Activated CD4-positive, alpha-beta memory T cell treated with anti-CD3 and anti-CD28 coated beads for 36 hours (primary cell): ENCODE results near the gene SEPTIN7. TPM values are rescaled to one million over a fixed set of nuclear protein-coding genes. Genes with fewer than 3 reads are reported as not detected.
A peak's percentile ranks its signal among the peaks of the same experiment; 100 is the strongest.

Experiments used
- CTCF ChIA-PET: fragments of 350-600 bp; sonication (Branson Sonifier 250); formaldehyde crosslinking; loops from one replicate; lab custom pipeline; 2021; ENCODE audit warnings: antibody characterized with exemption, inconsistent platforms; lab: Charles Lee
- POLR2A ChIA-PET: fragments of 350-600 bp; sonication (Branson Sonifier 250); formaldehyde crosslinking; loops from one replicate; lab custom pipeline; 2021; ENCODE audit warnings: antibody characterized with exemption; lab: Charles Lee
- DNase-seq: peaks from one replicate; pipeline ENCODE4 v3.0.0-alpha.2; 2020
- H3K27ac Mint-ChIP-seq: one replicate; pipeline ENCODE4 v1.8.0; 2021; ENCODE audit warnings: mixed read lengths
- H3K27me3 Mint-ChIP-seq: one replicate; pipeline ENCODE4 v1.8.0; 2021; ENCODE audit warnings: mixed read lengths
- H3K36me3 Mint-ChIP-seq: one replicate; pipeline ENCODE4 v1.8.0; 2021; ENCODE audit warnings: mixed read lengths
- H3K4me1 Mint-ChIP-seq: one replicate; pipeline ENCODE4 v1.8.0; 2021; ENCODE audit warnings: low read depth, mixed read lengths
- H3K4me3 Mint-ChIP-seq: one replicate; pipeline ENCODE4 v1.8.0; 2021; ENCODE audit warnings: mild to moderate bottlenecking, mixed read lengths
- H3K9me3 Mint-ChIP-seq: one replicate; pipeline ENCODE4 v1.8.0; 2021; ENCODE audit warnings: mixed read lengths
- intact Hi-C: fragments of 100-400 bp; cut with micrococcal nuclease; formaldehyde crosslinking; loops from one replicate; pipeline ENCODE4 v1.15.1; 2023
- total RNA-seq, 2 experiments: library from RNA; stranded (reverse); gene quantifications; one replicate each; pipeline ENCODE4 v1.2.3, GENCODE V29; 2021

Gene SEPTIN7
- total RNA-seq, 2 experiments from 2014 or later: 227 to 232 TPM

DNA sequence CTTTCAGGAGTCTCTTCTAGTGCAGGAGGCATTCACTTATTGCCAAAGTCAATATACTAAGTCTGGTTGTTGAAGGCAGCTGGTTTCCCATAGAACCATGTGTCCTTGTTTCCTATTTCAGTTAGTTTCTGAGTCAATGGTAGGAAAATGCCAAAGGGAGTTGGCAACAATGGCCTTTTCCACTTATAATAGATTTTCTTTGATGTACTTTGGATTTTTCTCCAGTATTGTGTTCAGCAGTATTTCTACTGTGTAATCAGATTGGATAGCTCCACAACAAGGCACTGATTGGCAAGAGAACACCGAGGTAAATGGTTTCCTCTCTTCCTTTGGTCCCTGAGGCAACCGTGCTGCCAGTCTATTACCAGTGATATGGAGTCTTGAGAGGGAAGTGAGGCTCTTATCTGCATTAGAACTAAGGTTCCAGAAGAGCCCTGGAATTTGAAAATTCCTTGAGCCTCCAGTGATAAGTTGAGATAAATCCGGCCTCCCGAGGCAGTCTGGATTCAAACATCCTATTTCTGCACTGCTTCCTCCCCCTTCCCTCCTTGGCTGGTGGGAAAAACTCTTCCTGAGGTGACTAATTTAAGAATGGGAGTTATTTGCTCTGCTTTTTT lies 7.9 kb upstream of the SEPTIN7 start:
- intact Hi-C loops: no loop called here
- no peaks in the 10 kb centered on the region for H3K27me3 Mint-ChIP-seq
- H3K9me3 Mint-ChIP-seq: peaks cover 11% of the 10 kb centered on the region
- POLR2A ChIA-PET: no interaction called here
- H3K4me1 Mint-ChIP-seq: no peaks in the 10 kb centered on the region
- no peak for DNase-seq
- CTCF ChIA-PET: no interaction called here
- no peak overlapping the region for H3K4me3 Mint-ChIP-seq
- H3K27ac Mint-ChIP-seq: no peak overlapping the region
- peaks cover 6% of the 10 kb centered on the region for H3K36me3 Mint-ChIP-seq

DNA sequence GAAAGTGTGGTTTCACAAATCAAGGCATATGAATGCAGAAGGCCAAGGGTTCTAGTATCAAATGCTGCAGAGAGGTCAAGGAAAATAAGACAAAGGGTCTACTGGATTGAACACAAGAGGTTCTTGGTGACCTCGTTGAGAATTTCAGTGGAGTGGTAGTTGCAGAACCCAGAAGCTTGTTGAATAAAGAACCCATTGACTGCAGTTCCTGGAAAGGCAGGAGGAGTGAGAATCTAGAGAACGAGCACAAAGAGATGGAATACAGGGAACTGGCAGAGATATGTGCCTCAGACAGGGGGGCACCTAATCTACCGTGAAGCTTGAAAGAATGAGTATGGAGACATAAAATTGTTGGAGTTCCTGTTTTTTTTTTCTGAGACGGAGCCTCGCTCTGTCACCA lies 3.5 kb upstream of the SEPTIN7 start:
- POLR2A ChIA-PET: no interaction called here
- H3K27ac Mint-ChIP-seq: no peak overlapping the region
- H3K9me3 Mint-ChIP-seq: no peaks in the 10 kb centered on the region
- no peak for DNase-seq
- H3K27me3 Mint-ChIP-seq: no peaks in the 10 kb centered on the region
- H3K4me1 Mint-ChIP-seq: peaks cover 5% of the 10 kb centered on the region
- CTCF ChIA-PET: no interaction called here
- H3K4me3 Mint-ChIP-seq: no peak overlapping the region
- no peaks in the 10 kb centered on the region for H3K36me3 Mint-ChIP-seq
- intact Hi-C loops: no loop called here

DNA sequence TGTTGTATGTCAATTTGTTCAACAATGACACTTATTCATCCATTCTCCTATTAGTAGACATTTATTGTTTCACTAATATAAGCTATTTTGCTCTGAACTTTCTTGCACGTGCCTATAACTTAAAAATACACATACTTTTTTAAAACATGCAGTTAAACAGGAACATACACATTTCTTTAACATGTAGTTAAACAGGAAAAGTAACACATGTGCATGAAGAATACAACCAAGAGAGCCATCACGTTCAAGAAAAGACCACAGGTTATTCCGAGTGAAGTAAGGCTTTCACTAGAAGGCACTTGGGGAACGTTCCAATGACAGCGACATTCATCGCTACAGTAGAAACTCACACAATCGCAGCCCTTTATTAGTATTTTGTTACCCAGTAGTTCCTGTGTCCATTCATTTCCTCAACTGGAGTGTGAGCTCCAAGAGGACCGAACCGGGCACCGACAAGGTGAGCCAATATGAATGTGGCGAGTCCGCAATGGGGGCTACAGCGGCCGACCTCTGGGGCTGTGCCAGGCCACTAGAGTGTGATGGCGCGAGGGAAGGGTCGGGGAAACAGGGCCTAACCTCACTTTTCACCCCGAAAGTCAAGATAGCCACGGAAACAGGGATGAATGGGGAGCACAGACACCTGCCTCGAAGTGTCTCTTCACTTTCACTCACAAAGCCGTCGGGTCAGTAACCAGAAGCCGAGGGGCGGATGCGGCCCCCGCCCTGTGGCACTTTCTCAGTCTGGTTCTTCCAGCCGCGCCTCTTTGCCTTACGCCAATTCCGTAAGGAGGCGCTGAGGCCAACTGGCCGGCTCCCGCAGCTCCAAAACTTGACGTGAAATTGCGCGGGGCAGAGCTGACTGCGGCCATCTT lies 775 bp upstream of the SEPTIN7 start:
- ChIA-PET POLR2A (interaction anchor here (0.6 to 5.6 kb wide), 16 partner anchors 9 to 129 kb away, joined by 3 to 70 read pairs (median 6); partner anchors contain the start of gene HERPUD2), CTCF (interaction anchor here (0.7 to 4.4 kb wide), 7 partner anchors 8 to 107 kb away, joined by 3 to 46 read pairs (median 3); partner anchors contain the start of gene HERPUD2)
- H3K36me3 Mint-ChIP-seq: peaks cover 5% of the 10 kb centered on the region
- DNase-seq: peak; percentile 90
- H3K4me3 Mint-ChIP-seq: peak overlapping the region; percentile 97
- peak overlapping the region; percentile 98 for H3K27ac Mint-ChIP-seq
- no peaks in the 10 kb centered on the region for H3K27me3 Mint-ChIP-seq
- H3K9me3 Mint-ChIP-seq: no peaks in the 10 kb centered on the region
- H3K4me1 Mint-ChIP-seq: peaks cover 32% of the 10 kb centered on the region
- intact Hi-C loops: loop anchor here (2.0 to 10.0 kb wide), 8 partner anchors 37 to 1545 kb away; partner anchors contain the start of genes ANLN and EEPD1

DNA sequence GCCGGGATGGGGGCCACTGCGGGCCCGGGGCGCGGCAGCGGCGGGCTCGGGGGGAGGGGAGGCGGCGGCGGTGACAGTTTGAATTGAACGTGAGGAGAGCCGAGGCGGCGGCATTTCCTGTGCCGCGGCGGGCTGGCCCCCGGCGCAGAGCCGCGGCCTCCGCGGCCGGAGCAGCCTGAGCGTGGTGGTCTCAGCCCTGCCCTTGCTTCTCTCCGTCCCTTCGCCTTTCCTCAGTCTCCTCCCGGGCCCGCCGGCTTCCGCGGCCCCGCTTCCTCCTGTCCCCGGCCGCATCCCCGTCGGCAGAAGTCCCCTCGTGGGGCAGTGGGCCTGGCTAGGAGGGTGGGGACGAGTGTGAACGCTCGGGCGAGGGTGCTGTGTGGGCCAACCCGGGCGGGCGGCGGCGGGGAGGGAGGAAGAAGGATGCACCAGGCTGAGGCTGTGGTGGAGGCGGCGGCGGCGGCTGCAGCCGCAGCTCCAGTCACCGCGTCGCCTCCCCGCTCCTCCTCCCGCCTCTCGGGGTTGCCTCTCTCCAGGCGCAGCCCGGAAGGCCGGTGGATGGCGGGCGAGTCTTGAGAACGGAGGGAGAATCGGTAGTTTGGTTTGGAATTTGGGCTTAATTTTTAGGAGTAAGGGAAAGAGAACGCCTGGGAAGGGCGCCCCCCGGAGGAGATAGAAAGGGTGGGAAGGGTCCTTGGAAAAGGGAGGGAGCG lies 690 bp downstream of the SEPTIN7 start:
- intact Hi-C loops: loop anchor here (1.0 to 10.0 kb wide), 12 partner anchors 36 to 1543 kb away; partner anchors contain the start of genes ANLN, DPY19L1, EEPD1 and HERPUD2
- H3K4me1 Mint-ChIP-seq: peaks cover 44% of the 10 kb centered on the region
- peak; percentile 80 for DNase-seq
- H3K9me3 Mint-ChIP-seq: no peaks in the 10 kb centered on the region
- peak overlapping the region; percentile 97 for H3K4me3 Mint-ChIP-seq
- peak overlapping the region; percentile 98 for H3K27ac Mint-ChIP-seq
- H3K27me3 Mint-ChIP-seq: no peaks in the 10 kb centered on the region
- ChIA-PET CTCF (interaction anchor here (0.8 to 4.4 kb wide), 12 partner anchors 10 to 125 kb away, joined by 3 to 46 read pairs (median 3); partner anchors contain the start of gene HERPUD2), POLR2A (interaction anchor here (0.7 to 5.6 kb wide), 15 partner anchors 12 to 130 kb away, joined by 3 to 70 read pairs (median 6); partner anchors contain the start of gene HERPUD2)
- peaks cover 5% of the 10 kb centered on the region for H3K36me3 Mint-ChIP-seq

DNA sequence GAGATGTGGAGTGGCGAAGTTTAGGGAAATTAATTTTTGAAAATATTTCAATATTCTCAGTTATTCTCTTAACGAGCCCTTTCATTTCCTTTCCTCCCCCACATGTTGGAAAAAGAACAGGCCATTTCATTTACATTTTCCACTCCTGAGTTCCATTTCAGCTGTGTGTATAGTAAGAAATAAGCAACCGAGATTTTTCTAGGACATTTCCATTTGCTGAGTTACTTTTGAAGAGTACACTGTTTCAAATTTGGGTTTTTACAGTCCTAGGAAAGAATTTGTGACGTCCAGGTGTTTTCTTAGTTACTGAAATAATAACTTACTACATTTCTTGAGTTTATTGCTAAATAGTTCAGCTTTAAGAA lies 1.2 kb downstream of the SEPTIN7 start:
- Mint-ChIP-seq H3K27ac (peak overlapping the region; percentile 98), H3K9me3 (no peaks in the 10 kb centered on the region), H3K4me1 (peaks cover 48% of the 10 kb centered on the region), H3K27me3 (no peaks in the 10 kb centered on the region), H3K36me3 (peaks cover 5% of the 10 kb centered on the region), H3K4me3 (peak overlapping the region; percentile 97)
- no peak for DNase-seq
- intact Hi-C loops: loop anchor here (1.0 to 10.0 kb wide), 8 partner anchors 35 to 1543 kb away; partner anchors contain the start of genes ANLN and EEPD1
- POLR2A ChIA-PET: interaction anchor here (0.7 to 5.6 kb wide), 7 partner anchors 17 to 107 kb away, joined by 3 to 70 read pairs (median 17); partner anchors contain the start of gene HERPUD2
- CTCF ChIA-PET: interaction anchor here (0.7 to 4.4 kb wide), 9 partner anchors 11 to 126 kb away, joined by 3 to 46 read pairs (median 3); partner anchors contain the start of gene HERPUD2

DNA sequence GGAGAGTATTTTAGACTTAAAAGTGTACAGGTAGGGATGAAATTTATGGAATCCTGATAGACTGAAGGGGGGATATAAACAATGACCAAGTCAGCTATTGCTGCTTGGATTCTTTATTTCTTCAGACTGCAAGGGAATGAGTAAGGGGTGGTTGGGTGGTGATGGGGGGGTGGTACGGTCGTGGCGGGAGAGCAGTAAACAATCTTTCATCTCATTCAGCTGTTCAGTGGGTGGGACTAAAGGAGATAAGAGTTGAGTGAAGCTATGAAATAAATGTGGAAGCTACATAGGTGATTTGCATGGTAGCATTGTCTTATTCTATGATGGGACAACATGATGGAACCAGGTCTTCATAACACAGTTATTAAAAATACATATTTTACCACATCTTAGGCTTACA lies 1.8 kb downstream of the SEPTIN7 start:
- POLR2A ChIA-PET: interaction anchor here (0.7 to 5.6 kb wide), 6 partner anchors 46 to 108 kb away, joined by 3 to 70 read pairs (median 3); partner anchors contain the start of gene HERPUD2
- H3K4me1 Mint-ChIP-seq: peaks cover 48% of the 10 kb centered on the region
- H3K9me3 Mint-ChIP-seq: no peaks in the 10 kb centered on the region
- peak overlapping the region; percentile 97 for H3K4me3 Mint-ChIP-seq
- peaks cover 5% of the 10 kb centered on the region for H3K36me3 Mint-ChIP-seq
- CTCF ChIA-PET: interaction anchor here (0.7 to 4.4 kb wide), 9 partner anchors 11 to 126 kb away, joined by 3 to 46 read pairs (median 3); partner anchors contain the start of gene HERPUD2
- intact Hi-C loops: loop anchor here (1.0 to 10.0 kb wide), 8 partner anchors 35 to 1542 kb away; partner anchors contain the start of genes ANLN and EEPD1
- H3K27ac Mint-ChIP-seq: peak overlapping the region; percentile 98
- H3K27me3 Mint-ChIP-seq: no peaks in the 10 kb centered on the region
- DNase-seq: peak; percentile 49

DNA sequence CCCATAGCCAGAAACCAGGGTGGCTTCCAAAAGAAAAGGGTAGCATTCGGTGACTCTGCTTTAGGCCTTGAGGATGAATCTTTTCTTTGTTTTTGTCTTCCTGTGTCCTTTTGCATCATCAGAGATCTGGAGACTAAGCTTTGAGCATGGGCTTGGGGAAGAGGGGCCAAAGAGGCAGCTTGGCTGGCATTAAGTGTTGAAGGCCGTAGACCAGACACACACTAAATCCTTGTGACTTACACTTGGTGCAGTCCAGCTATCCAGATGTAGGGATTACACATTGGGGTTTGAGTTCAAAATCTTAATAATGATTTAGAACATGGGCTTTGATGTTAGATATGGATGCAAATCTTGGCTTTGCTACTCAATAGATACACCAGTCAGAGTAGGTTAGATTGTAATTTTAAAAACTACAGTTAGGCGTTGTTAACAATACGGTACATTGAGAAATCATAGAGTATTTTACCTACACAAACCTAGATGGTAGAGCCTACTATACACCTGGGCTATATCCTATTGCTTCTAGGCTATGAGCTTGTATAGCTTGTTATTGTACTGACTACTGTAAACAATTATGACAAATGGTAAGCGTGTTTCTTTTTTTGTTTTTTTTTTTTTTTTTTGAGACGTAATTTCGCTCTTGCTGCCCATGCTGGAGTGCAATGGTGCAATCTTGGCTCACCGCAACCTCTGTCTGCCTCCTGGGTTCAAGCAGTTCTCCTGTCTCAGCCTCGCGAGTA lies 3.5 kb downstream of the SEPTIN7 start:
- Mint-ChIP-seq H3K4me3 (no peak overlapping the region), H3K4me1 (peaks cover 64% of the 10 kb centered on the region)
- CTCF ChIA-PET: interaction anchor here (0.9 to 1.8 kb wide), 3 partner anchors 15 to 109 kb away, joined by 3 to 7 read pairs (median 6); no protein-coding TSS in a partner anchor

DNA sequence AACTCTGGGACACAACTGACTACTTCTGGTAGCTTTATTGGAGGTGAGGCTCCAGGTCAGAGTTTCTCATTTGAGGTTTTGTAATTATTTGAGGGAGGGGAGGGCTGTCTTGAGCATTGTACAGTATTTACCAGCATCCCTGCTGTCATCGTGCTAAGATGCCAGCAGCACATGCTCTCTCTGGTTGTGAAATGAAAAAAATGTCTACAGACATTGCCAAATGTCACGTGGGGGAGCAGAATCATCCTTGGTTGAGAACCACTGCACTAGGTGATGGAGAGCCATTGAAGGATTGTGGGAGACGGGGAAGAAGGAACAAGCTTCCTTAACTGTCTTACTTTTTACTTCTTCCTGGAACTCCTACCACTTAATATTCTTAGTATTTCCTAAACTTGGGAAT lies 5.0 kb downstream of the SEPTIN7 start:
- no peaks in the 10 kb centered on the region for H3K9me3 Mint-ChIP-seq
- H3K27ac Mint-ChIP-seq: no peak overlapping the region
- intact Hi-C loops: loop anchor here (10.0 kb wide), 3 partner anchors 349 to 1539 kb away; partner anchors contain the start of gene EEPD1
- H3K27me3 Mint-ChIP-seq: no peaks in the 10 kb centered on the region
- peaks cover 68% of the 10 kb centered on the region for H3K4me1 Mint-ChIP-seq
- POLR2A ChIA-PET: no interaction called here
- peaks cover 18% of the 10 kb centered on the region for H3K36me3 Mint-ChIP-seq
- no peak overlapping the region for H3K4me3 Mint-ChIP-seq
- no peak for DNase-seq
- CTCF ChIA-PET: interaction anchor here (0.8 kb wide), 1 partner anchor 106 kb away, joined by 3 read pairs; no protein-coding TSS in a partner anchor

More for the DNA sequence above, 3.5 kb downstream of the SEPTIN7 start:
- POLR2A ChIA-PET: interaction anchor here (5.6 kb wide), 1 partner anchor 109 kb away, joined by 70 read pairs; the partner anchor contains the start of gene HERPUD2
- H3K9me3 Mint-ChIP-seq: no peaks in the 10 kb centered on the region
- peaks cover 13% of the 10 kb centered on the region for H3K36me3 Mint-ChIP-seq
- no peaks in the 10 kb centered on the region for H3K27me3 Mint-ChIP-seq
- no peak for DNase-seq
- H3K27ac Mint-ChIP-seq: no peak overlapping the region
- intact Hi-C loops: loop anchor here (1.0 to 10.0 kb wide), 8 partner anchors 14 to 1540 kb away; partner anchors contain the start of genes ANLN and EEPD1

DNA sequence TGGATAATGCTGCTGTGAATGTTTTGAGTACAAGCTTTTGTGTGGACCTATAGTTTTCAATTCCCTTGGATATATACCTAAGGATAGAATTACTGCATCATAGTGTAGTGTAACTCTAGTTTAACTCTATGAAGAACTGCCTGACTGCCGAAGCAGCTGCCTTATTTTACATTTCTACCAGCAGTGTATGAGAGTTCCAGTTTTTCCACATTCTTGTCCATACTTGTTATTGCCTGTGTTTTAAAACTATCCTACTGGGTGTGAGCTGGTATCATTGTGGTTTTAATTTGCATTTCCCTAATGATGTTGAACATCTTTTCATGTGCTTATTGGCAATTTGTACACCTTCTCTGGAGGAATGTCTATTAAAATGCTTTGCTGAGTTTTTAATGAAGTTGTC lies 15.7 kb downstream of the SEPTIN7 start:
- peaks cover 16% of the 10 kb centered on the region for H3K9me3 Mint-ChIP-seq
- no peak for DNase-seq
- H3K27me3 Mint-ChIP-seq: no peaks in the 10 kb centered on the region
- ChIA-PET CTCF (no interaction called here), POLR2A (no interaction called here)
- H3K4me3 Mint-ChIP-seq: no peak overlapping the region
- no peak overlapping the region for H3K27ac Mint-ChIP-seq
- H3K36me3 Mint-ChIP-seq: peaks cover 38% of the 10 kb centered on the region
- peaks cover 72% of the 10 kb centered on the region for H3K4me1 Mint-ChIP-seq
- intact Hi-C loops: no loop called here

DNA sequence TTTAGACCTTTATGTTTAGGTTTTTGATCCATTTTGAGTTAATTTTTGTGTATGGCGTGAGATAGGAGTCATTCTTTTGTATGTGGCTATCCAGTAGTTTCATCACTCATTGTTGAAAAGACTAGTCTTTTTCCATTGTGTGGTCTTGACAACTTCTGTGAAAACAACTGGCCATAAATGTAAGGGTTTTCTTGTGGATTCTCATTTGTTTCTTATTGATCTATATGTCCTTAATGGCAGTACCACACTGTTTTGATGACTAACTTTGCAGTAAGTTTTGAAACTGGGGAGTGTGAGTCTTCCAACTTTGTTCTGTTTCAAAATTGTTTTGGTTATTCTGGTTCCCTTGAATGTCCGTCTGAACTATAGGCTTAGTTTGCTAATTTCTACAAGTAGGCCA lies 16.3 kb downstream of the SEPTIN7 start:
- ChIA-PET POLR2A (no interaction called here), CTCF (no interaction called here)
- no peak for DNase-seq
- intact Hi-C loops: no loop called here
- Mint-ChIP-seq H3K27me3 (no peaks in the 10 kb centered on the region), H3K36me3 (peaks cover 38% of the 10 kb centered on the region), H3K4me1 (peaks cover 71% of the 10 kb centered on the region), H3K9me3 (peaks cover 16% of the 10 kb centered on the region), H3K4me3 (no peak overlapping the region), H3K27ac (no peak overlapping the region)
